Measurements from ENCODE around the gene PARP16. TPM values are rescaled to one million over a fixed set of nuclear protein-coding genes. Genes with fewer than 3 reads are reported as not detected.

Gene PARP16
- total and polyA plus RNA-seq, 9 of the 15 experiments (the other 6 are each of a cell fraction or from before 2014, with no cell fraction given) = 3.0 to 9.9 (median 5.8) TPM

- TF ChIP-seq ZNF655 (CRISPR knock-in tag; IDR thresholded peaks at IDR 0.05) (no peak), BRD4 (IDR thresholded peaks at IDR 0.05) (no peak), JUN (IDR thresholded peaks at IDR 0.05; ENCODE audit: borderline replicate concordance, low read depth, low read length) (no peak), JUN (CRISPR knock-in tag; IDR thresholded peaks at IDR 0.05; ENCODE audit: borderline replicate concordance) (0 out of 2 replicates have a peak, but pooled peaks have one; percentile 1), POLR2B (IDR thresholded peaks at IDR 0.05; ENCODE audit: low read depth, partially characterized antibody) (peak; percentile 25), CAMTA2 (CRISPR knock-in tag; conservative IDR thresholded peaks at IDR 0.05) (no peak), CEBPG (CRISPR knock-in tag; IDR thresholded peaks at IDR 0.05) (no peak), CEBPG (tag; conservative IDR thresholded peaks at IDR 0.05 in 1 of 2, IDR thresholded peaks at IDR 0.05 in 1 of 2) (no peak), PBX2 (CRISPR knock-in tag; IDR thresholded peaks at IDR 0.05; ENCODE audit: low read depth) (no peak), PBX2 (tag; conservative IDR thresholded peaks at IDR 0.05; ENCODE audit: low read depth) (no peak), TFAP4 (CRISPR knock-in tag; IDR thresholded peaks at IDR 0.05; ENCODE audit: borderline replicate concordance) (peak; percentile 57; the same call in 1 of the 2 replicates), SIN3B (IDR thresholded peaks at IDR 0.05; ENCODE audit: low read depth) (peak; percentile 39; the same call in 1 of the 2 replicates), CCNT2 (IDR thresholded peaks at IDR 0.05; ENCODE audit: borderline replicate concordance, extremely low read depth, insufficient read length, low read depth, low read length) (peak; percentile 76), TAF7 (tag; IDR thresholded peaks at IDR 0.05) (no peak), SIN3A (IDR thresholded peaks at IDR 0.05; ENCODE audit: borderline replicate concordance in 2 of 2, control insufficient read depth in 1 of 2, low read depth in 2 of 2, low read length in 2 of 2) (peak in 1 of 2 experiments; percentile 91; a peak in 1 of 4 replicates), ZFX (CRISPR knock-in tag; IDR thresholded peaks at IDR 0.05) (peak; percentile 86), RBM14 (IDR thresholded peaks at IDR 0.05; ENCODE audit: borderline replicate concordance, insufficient read depth, low read depth, low read length) (no peak), RBBP5 (IDR thresholded peaks at IDR 0.05; ENCODE audit: borderline replicate concordance, insufficient read depth, low read length, poor library complexity, severe bottlenecking) (peak; percentile 80), EGR1 (conservative IDR thresholded peaks at IDR 0.05) (peak; percentile 43; the same call in 1 of the 2 replicates), ZNF511 (CRISPR knock-in tag; IDR thresholded peaks at IDR 0.05) (peak; percentile 40; the same call in 1 of the 2 replicates), CBX1 (IDR thresholded peaks at IDR 0.05; ENCODE audit: low read depth) (no peak), PTTG1 (tag; IDR thresholded peaks at IDR 0.05; ENCODE audit: low read depth) (no peak)
Measured at GRCh38 chr15:65286704-65287519, at the start of gene PARP16 (continued).

Measured in K562 (cell line).